ENCODE results near the gene NFIC.

NFIC gene

GRCh38 chr19:3362217-3362906 is 4.0 kb upstream of the NFIC start:
- Histone ChIP-seq H3K9me3 (ENCODE audit: insufficient read depth, low read length, severe bottlenecking) (no peaks in the 10 kb centered on the region), H3K4me3 (ENCODE audit: low read depth in 1 of 2, low read length in 2 of 2) (peak overlapping the region in 1 of 2 experiments; percentile 34; a peak in 1 of 4 replicates), H3K79me2 (ENCODE audit: insufficient read depth, low read length) (peaks cover 65% of the 10 kb centered on the region), H3K36me3 (ENCODE audit: insufficient read depth, low read length) (no peaks in the 10 kb centered on the region), H3K4me2 (ENCODE audit: insufficient read depth, low read length) (peak overlapping the region; percentile 52; the same call in 1 of the 2 replicates), H2AFZ (ENCODE audit: low read depth, low read length) (no peak overlapping the region), H3K27ac (ENCODE audit: low read length) (no peak overlapping the region), H3K4me1 (ENCODE audit: insufficient read depth, low read length) (peaks cover 57% of the 10 kb centered on the region), H4K20me1 (ENCODE audit: insufficient read depth, low read length) (peaks cover 36% of the 10 kb centered on the region), H3K9ac (ENCODE audit: low read depth, low read length) (no peak overlapping the region), H3K27me3 (ENCODE audit: insufficient read depth, low read length, poor library complexity) (peaks cover 10% of the 10 kb centered on the region)
- no peak for DNase-seq
- no peak for TF ChIP-seq EZH2 (IDR thresholded peaks at IDR 0.05; ENCODE audit: borderline replicate concordance, low read depth, low read length, severe bottlenecking)
- no peak for TF ChIP-seq CTCF (IDR thresholded peaks at IDR 0.05; ENCODE audit: borderline replicate concordance, extremely low read depth, low read length, poor library complexity, severe bottlenecking)
- ATAC-seq (ENCODE audit: insufficient read depth, low read depth): no peak

- TF ChIP-seq CTCF (IDR thresholded peaks at IDR 0.05; ENCODE audit: borderline replicate concordance, extremely low read depth, low read length, poor library complexity, severe bottlenecking) (no peak), EZH2 (IDR thresholded peaks at IDR 0.05; ENCODE audit: borderline replicate concordance, low read depth, low read length, severe bottlenecking) (no peak)
- Histone ChIP-seq H3K4me1 (ENCODE audit: insufficient read depth, low read length) (peaks cover 45% of the 10 kb centered on the region), H3K27ac (ENCODE audit: low read length) (no peak overlapping the region), H4K20me1 (ENCODE audit: insufficient read depth, low read length) (peaks cover 46% of the 10 kb centered on the region), H3K27me3 (ENCODE audit: insufficient read depth, low read length, poor library complexity) (peaks cover under 1% of the 10 kb centered on the region), H3K9ac (ENCODE audit: low read depth, low read length) (no peak overlapping the region), H3K9me3 (ENCODE audit: insufficient read depth, low read length, severe bottlenecking) (no peaks in the 10 kb centered on the region), H3K4me3 (ENCODE audit: low read depth in 1 of 2, low read length in 2 of 2) (no peak overlapping the region), H3K4me2 (ENCODE audit: insufficient read depth, low read length) (no peak overlapping the region), H2AFZ (ENCODE audit: low read depth, low read length) (no peak overlapping the region), H3K79me2 (ENCODE audit: insufficient read depth, low read length) (peaks cover 79% of the 10 kb centered on the region), H3K36me3 (ENCODE audit: insufficient read depth, low read length) (no peaks in the 10 kb centered on the region)
- ATAC-seq (ENCODE audit: insufficient read depth, low read depth): no peak
- DNase-seq: no peak
Observed at GRCh38 chr19:3363841-3364500, 2.4 kb upstream of the NFIC start.

- Histone ChIP-seq H3K9me3 (ENCODE audit: insufficient read depth, low read length, severe bottlenecking) (no peaks in the 10 kb centered on the region), H3K27me3 (ENCODE audit: insufficient read depth, low read length, poor library complexity) (no peaks in the 10 kb centered on the region), H3K4me2 (ENCODE audit: insufficient read depth, low read length) (no peak overlapping the region), H3K4me3 (ENCODE audit: low read depth in 1 of 2, low read length in 2 of 2) (no peak overlapping the region), H3K4me1 (ENCODE audit: insufficient read depth, low read length) (peaks cover 44% of the 10 kb centered on the region), H3K27ac (ENCODE audit: low read length) (no peak overlapping the region), H4K20me1 (ENCODE audit: insufficient read depth, low read length) (peaks cover 49% of the 10 kb centered on the region), H2AFZ (ENCODE audit: low read depth, low read length) (no peak overlapping the region), H3K9ac (ENCODE audit: low read depth, low read length) (no peak overlapping the region), H3K36me3 (ENCODE audit: insufficient read depth, low read length) (no peaks in the 10 kb centered on the region), H3K79me2 (ENCODE audit: insufficient read depth, low read length) (peaks cover 82% of the 10 kb centered on the region)
- DNase-seq: no peak
- no peak for TF ChIP-seq EZH2 (IDR thresholded peaks at IDR 0.05; ENCODE audit: borderline replicate concordance, low read depth, low read length, severe bottlenecking)
- TF ChIP-seq CTCF (IDR thresholded peaks at IDR 0.05; ENCODE audit: borderline replicate concordance, extremely low read depth, low read length, poor library complexity, severe bottlenecking): no peak
- no peak for ATAC-seq (ENCODE audit: insufficient read depth, low read depth)
Observed at GRCh38 chr19:3364501-3364858, 1.9 kb upstream of the NFIC start.

Data from DND-41 (cell line).